Activated T-helper 1 cell treated with anti-CD3 and anti-CD28 coated beads, Interleukin-12 subunit alpha, Interleukin-12 subunit beta, Interleukin-2, Interleukin-4 antibody, amounts not matched to agents 30 ng/mL and 10 ng/mL and 1 ng/mL, durations not matched to agents 14 hours and 24 hours and 36 hours (primary cell): ENCODE measurements around the gene PAM. TPM values are rescaled to one million over a fixed set of nuclear protein-coding genes. Genes with fewer than 3 reads are reported as not detected.
"Not testable (repeated sequence)": the region's sequence is repeated elsewhere in the genome, so short reads cannot be mapped to it uniquely, and the experiment has no call there.

Experiments
- DNase-seq: peaks from one replicate; pipeline ENCODE4 v3.0.0; 2021; ENCODE audit warnings: low spot score
- H3K27ac Mint-ChIP-seq: one replicate; pipeline ENCODE4 v1.8.0; 2021; ENCODE audit warnings: mild to moderate bottlenecking, mixed read lengths
- H3K27me3 Mint-ChIP-seq: one replicate; pipeline ENCODE4 v1.8.0; 2022; ENCODE audit warnings: mild to moderate bottlenecking, moderate library complexity, mixed read lengths; ENCODE audit not compliant: insufficient read depth
- H3K36me3 Mint-ChIP-seq: one replicate; pipeline ENCODE4 v1.8.0; 2021; ENCODE audit warnings: low read depth, mixed read lengths
- H3K4me1 Mint-ChIP-seq: one replicate; pipeline ENCODE4 v1.8.0; 2021; ENCODE audit warnings: low read depth, mixed read lengths
- H3K4me3 Mint-ChIP-seq: one replicate; pipeline ENCODE4 v1.8.0; 2021; ENCODE audit warnings: mild to moderate bottlenecking, moderate library complexity, mixed read lengths
- H3K9me3 Mint-ChIP-seq: one replicate; pipeline ENCODE4 v1.8.0; 2021; ENCODE audit warnings: mixed read lengths
- intact Hi-C: fragments of 100-400 bp; cut with micrococcal nuclease; formaldehyde crosslinking; loops from one replicate; pipeline ENCODE4 v1.15.1; 2024
- total RNA-seq: library from RNA; stranded (reverse); gene quantifications from 2 replicates; pipeline ENCODE4 v1.2.3, GENCODE V29; 2022

The PAM gene
- total RNA-seq, 1 donor from 2014 or later = 74.0 TPM

GRCh38 chr5:103031607-103032006, 276.5 kb downstream of the PAM start:
- no peak for DNase-seq
- Mint-ChIP-seq H3K4me3 (no peak overlapping the region), H3K27me3 (peaks cover 2% of the 10 kb centered on the region), H3K4me1 (no peaks in the 10 kb centered on the region), H3K36me3 (peaks cover 10% of the 10 kb centered on the region), H3K9me3 (no peaks in the 10 kb centered on the region), H3K27ac (no peak overlapping the region)
- intact Hi-C loops = no loop called here

DNA sequence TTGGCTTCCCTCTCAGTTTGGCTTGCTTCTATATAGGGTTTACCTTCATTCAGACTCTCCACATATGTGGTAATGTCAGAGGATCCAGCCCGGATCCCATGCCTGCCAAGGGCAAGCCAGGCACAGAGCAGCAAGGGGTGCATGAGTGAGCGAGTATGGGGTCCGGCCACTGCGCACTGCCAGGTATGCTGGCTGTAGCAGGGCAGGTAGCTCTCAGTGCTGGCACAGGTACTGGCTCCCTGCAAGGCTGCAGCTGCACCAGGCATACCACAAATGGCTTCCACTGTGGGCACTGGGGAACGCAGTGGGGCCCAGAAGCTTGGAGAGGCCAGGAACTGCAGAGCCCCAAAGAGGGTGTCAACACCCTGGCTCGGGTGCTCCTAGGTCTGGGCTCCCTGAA, 278.6 kb downstream of the PAM start:
- no peak overlapping the region for H3K4me3 Mint-ChIP-seq
- H3K4me1 Mint-ChIP-seq = no peaks in the 10 kb centered on the region
- H3K27ac Mint-ChIP-seq = no peak overlapping the region
- no peak for DNase-seq
- no peaks in the 10 kb centered on the region for H3K9me3 Mint-ChIP-seq
- peaks cover 6% of the 10 kb centered on the region for H3K27me3 Mint-ChIP-seq
- H3K36me3 Mint-ChIP-seq = peaks cover 6% of the 10 kb centered on the region
- intact Hi-C loops = no loop called here

DNA sequence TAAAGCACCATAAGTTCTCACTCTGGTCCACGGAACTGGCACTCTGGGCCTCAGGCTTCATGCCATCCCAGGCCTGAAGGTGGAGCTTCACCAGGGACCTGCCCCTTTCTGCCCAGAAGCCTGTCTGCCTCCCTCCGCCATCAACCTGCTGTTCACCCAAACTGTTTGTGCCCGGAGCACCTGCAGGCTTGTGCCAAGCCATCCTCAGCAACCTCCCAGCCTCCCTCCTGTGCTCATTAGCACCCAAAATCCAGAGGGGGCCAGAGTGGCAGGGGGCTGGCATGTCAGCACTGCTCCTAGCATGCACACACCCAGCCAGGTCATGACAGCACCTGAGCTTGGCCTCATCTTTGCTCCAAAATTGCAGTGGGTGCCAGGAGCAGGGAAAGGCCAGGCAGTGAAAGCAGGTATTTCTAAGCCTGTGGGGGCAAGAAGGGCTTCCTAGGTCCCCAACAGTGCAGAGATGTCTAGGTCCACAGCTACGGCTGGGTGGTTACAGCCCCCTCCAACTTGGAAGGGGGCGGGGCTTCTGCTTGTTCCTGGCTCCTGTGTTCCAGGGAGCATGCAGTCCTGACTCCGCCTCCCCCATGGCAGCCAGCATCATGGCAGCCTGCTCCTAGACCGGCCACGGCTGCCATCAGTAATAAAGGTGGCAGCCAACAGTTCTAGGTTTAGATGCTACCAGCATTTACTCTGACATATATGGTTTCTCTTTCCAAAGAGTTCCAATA, 279.7 kb downstream of the PAM start:
- intact Hi-C loops = no loop called here
- H3K4me3 Mint-ChIP-seq = no peak overlapping the region
- H3K27ac Mint-ChIP-seq = no peak overlapping the region
- no peaks in the 10 kb centered on the region for H3K9me3 Mint-ChIP-seq
- no peak for DNase-seq
- peaks cover 6% of the 10 kb centered on the region for H3K36me3 Mint-ChIP-seq
- no peaks in the 10 kb centered on the region for H3K4me1 Mint-ChIP-seq
- peaks cover 6% of the 10 kb centered on the region for H3K27me3 Mint-ChIP-seq

DNA sequence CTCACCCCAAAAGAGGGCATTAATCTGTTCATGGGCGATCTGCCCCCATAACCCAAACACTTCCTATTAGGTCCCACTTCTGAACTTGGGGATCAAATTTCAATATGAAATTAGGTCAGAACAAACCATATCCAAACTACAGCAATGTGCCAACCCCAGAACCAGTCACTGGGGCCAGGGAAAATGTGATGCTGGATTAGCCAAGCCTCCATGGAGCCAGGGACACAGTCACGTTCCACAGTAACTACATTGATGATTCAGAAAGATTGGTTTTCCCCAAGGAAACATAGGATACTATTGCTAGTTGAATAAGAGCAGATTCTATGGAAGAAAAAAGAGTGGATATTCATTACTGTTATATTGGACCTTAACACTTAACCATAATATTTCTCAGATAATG, 280.6 kb downstream of the PAM start:
- no peak overlapping the region for H3K4me3 Mint-ChIP-seq
- DNase-seq = no peak
- intact Hi-C loops = no loop called here
- no peaks in the 10 kb centered on the region for H3K4me1 Mint-ChIP-seq
- H3K9me3 Mint-ChIP-seq = no peaks in the 10 kb centered on the region
- peaks cover 6% of the 10 kb centered on the region for H3K27me3 Mint-ChIP-seq
- no peak overlapping the region for H3K27ac Mint-ChIP-seq
- peaks cover 4% of the 10 kb centered on the region for H3K36me3 Mint-ChIP-seq

- DNase-seq = no peak
- no peaks in the 10 kb centered on the region for H3K9me3 Mint-ChIP-seq
- intact Hi-C loops = no loop called here
- H3K4me1 Mint-ChIP-seq = no peaks in the 10 kb centered on the region
- H3K36me3 Mint-ChIP-seq = peaks cover 2% of the 10 kb centered on the region
- no peak overlapping the region for H3K4me3 Mint-ChIP-seq
- H3K27me3 Mint-ChIP-seq = peaks cover 6% of the 10 kb centered on the region
- no peak overlapping the region for H3K27ac Mint-ChIP-seq
Observed at GRCh38 chr5:103036601-103037000, 281.5 kb downstream of the PAM start.

DNA sequence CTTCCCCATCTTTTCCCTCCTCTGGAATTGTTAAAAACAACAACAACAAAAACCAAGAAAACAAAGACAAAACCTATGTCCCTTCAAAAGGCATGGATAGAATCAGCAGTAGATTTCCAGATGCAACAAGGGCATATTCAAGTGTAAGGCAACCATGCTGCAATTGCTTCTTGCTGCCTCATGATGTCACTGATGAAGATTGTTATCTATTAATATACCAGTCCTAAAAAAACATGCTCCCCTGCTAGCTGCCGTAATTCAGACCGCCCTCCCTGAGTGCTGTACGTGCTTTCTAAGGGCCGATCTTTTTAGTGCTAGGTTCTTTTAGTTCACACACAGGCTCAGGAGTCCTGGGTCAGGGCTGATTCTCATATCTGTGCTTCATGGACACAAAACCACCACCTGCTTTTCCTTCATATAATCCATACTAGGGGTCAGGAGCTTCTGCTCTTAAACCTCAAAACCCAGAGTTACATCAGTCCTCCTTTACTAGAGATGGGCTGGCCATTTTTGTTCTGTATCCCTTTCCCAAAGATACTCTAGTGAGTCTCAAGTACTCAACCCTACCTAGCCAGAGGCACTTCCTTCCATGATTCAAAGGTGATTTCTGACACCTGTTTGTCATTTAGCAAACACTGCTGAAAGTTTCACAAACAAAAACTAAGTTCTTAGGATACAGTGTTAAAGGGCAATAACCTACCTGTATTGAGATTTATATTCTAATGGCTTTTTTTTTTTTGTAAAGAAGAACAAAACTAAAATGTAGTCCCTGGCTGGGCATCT, 282.8 kb downstream of the PAM start:
- H3K4me1 Mint-ChIP-seq = no peaks in the 10 kb centered on the region
- DNase-seq = no peak
- H3K27ac Mint-ChIP-seq = no peak overlapping the region
- intact Hi-C loops = no loop called here
- no peak overlapping the region for H3K4me3 Mint-ChIP-seq
- peaks cover 6% of the 10 kb centered on the region for H3K27me3 Mint-ChIP-seq
- peaks cover 2% of the 10 kb centered on the region for H3K36me3 Mint-ChIP-seq
- H3K9me3 Mint-ChIP-seq = no peaks in the 10 kb centered on the region

DNA sequence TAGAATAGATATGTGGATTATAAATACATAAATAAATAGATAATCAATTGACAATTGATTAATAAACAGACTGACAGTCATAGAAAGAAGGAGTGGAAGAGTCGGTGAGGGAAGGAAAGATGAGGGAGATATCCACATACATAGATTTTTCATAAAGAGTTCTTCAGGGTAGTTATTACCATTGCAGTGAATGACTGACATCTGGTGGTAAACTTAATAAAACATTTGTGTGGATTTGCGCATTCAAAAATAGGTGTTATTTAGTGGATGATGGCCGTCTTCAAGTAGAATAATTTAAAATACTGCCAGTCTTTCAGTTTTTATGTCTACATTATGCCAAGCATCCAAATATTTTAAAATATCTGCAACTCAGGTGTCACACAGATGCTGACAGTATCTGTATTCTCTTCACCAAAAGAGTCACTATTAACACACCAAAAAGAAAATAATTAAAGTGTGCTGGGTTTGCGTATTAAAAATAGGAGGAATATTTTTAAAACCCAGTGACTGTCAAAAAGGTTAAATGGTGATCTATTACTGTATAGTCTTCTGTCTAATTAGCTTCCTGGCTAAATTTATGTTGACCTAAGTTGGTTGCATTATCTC, 286.1 kb downstream of the PAM start:
- no peaks in the 10 kb centered on the region for H3K9me3 Mint-ChIP-seq
- no peak overlapping the region for H3K4me3 Mint-ChIP-seq
- intact Hi-C loops = loop anchor here (1.0 to 10.0 kb wide), 7 partner anchors 98 to 505 kb away; no protein-coding TSS in a partner anchor
- peaks cover 14% of the 10 kb centered on the region for H3K27me3 Mint-ChIP-seq
- no peak overlapping the region for H3K27ac Mint-ChIP-seq
- H3K4me1 Mint-ChIP-seq = no peaks in the 10 kb centered on the region
- H3K36me3 Mint-ChIP-seq = no peaks in the 10 kb centered on the region
- DNase-seq = no peak

- H3K4me3 Mint-ChIP-seq, DNase-seq, H3K4me1 Mint-ChIP-seq, H3K9me3 Mint-ChIP-seq, H3K36me3 Mint-ChIP-seq, H3K27ac Mint-ChIP-seq: not testable (repeated sequence)
- peaks cover 11% of the 10 kb centered on the region for H3K27me3 Mint-ChIP-seq
- intact Hi-C loops = loop anchor here (10.0 kb wide), 1 partner anchor 178 kb away; no protein-coding TSS in a partner anchor
Observed at GRCh38 chr5:103046706-103047105, 291.6 kb downstream of the PAM start.

DNA sequence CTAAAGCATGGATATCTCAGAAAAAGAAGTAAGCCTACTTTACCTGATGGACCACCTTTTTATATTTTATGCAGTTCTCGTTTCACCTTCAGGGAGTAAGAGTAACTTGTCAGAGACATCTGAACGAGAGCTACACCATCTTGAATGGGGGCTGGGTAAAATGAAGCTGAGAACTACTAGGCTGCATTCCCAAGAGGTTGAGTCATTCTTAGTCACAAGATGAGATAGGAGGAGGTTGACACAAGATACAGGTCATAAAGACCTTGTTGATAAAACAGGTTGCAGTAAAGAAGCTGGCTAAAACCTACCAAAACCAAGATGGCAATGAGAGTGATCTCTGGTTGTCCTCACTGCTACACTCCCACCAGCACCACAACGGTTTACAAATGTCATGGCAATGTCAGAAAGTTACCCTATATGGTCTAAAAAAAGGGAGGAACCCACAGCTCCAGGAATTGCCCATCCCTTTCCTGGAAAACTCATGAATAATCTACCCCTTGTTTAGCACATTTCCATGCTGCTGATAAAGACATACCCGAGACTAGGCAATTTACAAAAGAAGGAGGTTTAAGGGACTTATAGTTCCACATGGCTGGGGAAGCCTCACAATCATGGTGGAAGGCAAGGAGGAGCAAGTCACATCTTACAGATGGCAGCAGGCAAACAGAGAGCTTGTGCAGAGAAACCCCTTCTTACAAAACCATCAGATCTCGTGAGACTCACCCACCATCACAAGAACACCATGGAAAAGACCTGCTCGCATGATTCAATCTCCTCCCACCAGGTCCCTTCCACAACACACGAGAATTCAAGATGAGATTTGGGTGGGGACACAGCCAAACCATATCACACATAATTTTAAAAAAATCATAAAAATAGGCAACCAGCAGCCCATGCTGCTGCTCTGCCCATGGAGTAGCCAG, 302.4 kb downstream of the PAM start:
- Mint-ChIP-seq H3K36me3 (no peaks in the 10 kb centered on the region), H3K9me3 (no peaks in the 10 kb centered on the region), H3K27ac (no peak overlapping the region), H3K4me3 (no peak overlapping the region), H3K4me1 (no peaks in the 10 kb centered on the region), H3K27me3 (peaks cover 1% of the 10 kb centered on the region)
- no peak for DNase-seq
- intact Hi-C loops = no loop called here

DNA sequence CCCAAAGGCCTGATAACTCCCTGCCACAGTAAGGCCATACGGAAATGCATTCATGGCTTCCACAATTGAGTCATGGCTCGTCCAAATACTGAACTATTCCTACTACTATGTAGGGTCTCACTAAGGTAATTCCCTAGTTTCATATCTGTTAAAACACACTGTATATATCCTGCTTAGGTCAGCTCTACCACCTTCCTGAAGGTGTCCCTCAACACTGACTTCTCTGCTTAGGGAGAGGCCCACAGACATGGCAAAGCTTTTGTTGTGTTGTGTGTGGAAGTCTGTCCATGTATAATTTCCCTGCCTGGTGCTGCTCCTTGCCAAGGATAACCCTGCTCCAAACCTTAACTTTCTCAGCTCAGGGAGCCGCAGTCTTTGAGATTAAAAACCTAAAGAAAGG, 304.4 kb downstream of the PAM start:
- H3K36me3 Mint-ChIP-seq = no peaks in the 10 kb centered on the region
- no peak for DNase-seq
- no peak overlapping the region for H3K27ac Mint-ChIP-seq
- H3K4me3 Mint-ChIP-seq = no peak overlapping the region
- no peaks in the 10 kb centered on the region for H3K9me3 Mint-ChIP-seq
- intact Hi-C loops = no loop called here
- no peaks in the 10 kb centered on the region for H3K4me1 Mint-ChIP-seq
- peaks cover 9% of the 10 kb centered on the region for H3K27me3 Mint-ChIP-seq

DNA sequence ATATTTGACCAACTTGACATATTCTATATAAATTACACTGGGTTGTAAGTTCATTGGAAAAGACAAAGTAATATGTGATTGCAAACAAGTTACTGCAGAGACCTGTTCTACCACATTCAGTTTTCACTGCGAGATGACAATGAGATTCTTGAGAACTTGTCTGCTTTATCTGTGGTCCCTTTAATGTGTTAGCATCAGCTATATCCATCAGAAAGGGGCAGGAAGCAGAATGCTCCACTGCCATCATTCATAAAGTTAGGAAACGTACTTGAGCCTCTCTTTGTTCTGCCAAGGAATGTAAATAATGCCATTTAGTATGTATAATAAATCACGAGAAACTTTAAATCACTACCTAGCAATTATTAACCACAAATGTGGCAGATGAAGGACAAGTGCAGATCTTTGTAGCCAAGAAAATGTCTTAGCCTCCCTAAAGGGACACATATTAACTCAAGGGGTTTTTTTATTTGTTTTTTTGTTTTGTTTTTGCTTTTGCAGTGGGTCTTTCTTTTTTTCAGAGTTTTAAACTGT, 305.4 kb downstream of the PAM start:
- intact Hi-C loops = no loop called here
- H3K4me3 Mint-ChIP-seq = no peak overlapping the region
- no peaks in the 10 kb centered on the region for H3K9me3 Mint-ChIP-seq
- H3K27me3 Mint-ChIP-seq = peaks cover 9% of the 10 kb centered on the region
- DNase-seq = no peak
- H3K36me3 Mint-ChIP-seq = no peaks in the 10 kb centered on the region
- H3K27ac Mint-ChIP-seq = no peak overlapping the region
- H3K4me1 Mint-ChIP-seq = no peaks in the 10 kb centered on the region

- peaks cover 9% of the 10 kb centered on the region for H3K27me3 Mint-ChIP-seq
- DNase-seq = no peak
- intact Hi-C loops = no loop called here
- H3K4me1 Mint-ChIP-seq = no peaks in the 10 kb centered on the region
- H3K4me3 Mint-ChIP-seq = no peak overlapping the region
- no peaks in the 10 kb centered on the region for H3K9me3 Mint-ChIP-seq
- no peaks in the 10 kb centered on the region for H3K36me3 Mint-ChIP-seq
- H3K27ac Mint-ChIP-seq = no peak overlapping the region
Observed at GRCh38 chr5:103066326-103066725, 311.2 kb downstream of the PAM start.
